GM19240 (cell line): ENCODE measurements around the gene DDX49.

Experiments used
- DNase-seq: peaks from one replicate; pipeline ENCODE4 v3.0.0; 2011; ENCODE audit warnings: low spot score; ENCODE audit not compliant: insufficient read length

Gene DDX49, protein sequence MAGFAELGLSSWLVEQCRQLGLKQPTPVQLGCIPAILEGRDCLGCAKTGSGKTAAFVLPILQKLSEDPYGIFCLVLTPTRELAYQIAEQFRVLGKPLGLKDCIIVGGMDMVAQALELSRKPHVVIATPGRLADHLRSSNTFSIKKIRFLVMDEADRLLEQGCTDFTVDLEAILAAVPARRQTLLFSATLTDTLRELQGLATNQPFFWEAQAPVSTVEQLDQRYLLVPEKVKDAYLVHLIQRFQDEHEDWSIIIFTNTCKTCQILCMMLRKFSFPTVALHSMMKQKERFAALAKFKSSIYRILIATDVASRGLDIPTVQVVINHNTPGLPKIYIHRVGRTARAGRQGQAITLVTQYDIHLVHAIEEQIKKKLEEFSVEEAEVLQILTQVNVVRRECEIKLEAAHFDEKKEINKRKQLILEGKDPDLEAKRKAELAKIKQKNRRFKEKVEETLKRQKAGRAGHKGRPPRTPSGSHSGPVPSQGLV

GRCh38 chr19:18919086-18919899 is at the start of gene DDX49, which contains the start of gene COPE:
TSS of gene DDX49 (plus strand) at chr19:18919715. CDS start at chr19:18919742, 27 bp downstream.
TSS of gene COPE (minus strand) at chr19:18919387. CDS start at chr19:18919348, 39 bp downstream.
- DNase-seq: peak; percentile 99

DNA sequence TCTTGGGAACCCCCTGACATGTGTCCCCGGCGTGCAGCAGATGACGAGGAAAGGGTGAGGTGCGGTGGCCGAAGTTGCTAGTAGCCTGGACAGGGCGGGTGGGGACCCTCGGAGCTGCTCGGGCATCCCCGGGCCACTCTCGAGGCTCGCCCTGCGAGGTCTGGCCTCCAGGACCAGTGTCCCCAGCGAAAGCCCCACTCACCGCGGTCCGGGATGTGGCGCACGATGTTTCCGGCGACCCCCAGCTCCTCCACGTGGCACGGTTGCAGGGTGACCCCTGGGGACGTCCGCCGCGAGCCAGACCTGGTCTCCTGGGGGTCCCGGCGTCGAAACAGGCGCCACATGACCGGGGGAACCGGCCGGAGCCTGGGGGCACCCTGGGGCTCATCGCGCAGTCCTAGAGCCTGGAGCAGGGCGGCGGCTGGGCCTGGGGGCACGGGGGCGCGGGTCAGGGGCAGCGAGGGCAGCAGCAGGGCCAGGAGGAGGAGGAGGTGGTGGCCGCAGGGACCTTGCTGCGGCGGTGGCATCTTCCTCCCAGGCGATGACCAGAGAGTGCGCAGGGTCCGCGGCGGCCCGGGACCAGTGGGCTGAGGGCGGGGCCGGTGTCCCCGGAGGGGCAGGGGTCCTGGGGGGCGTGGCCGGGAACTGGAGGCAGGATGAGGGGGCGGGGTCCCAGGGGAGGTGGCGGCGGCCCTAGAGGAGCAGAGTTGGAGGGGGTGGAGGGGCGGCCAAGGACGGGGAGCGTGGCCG is 49.6 kb upstream of the DDX49 start:
- DNase-seq: no peak

- DNase-seq: no peak
These were observed 48.9 kb upstream of the DDX49 start for GRCh38 chr19:18870531-18871172.

- no peak for DNase-seq
These were observed 48.0 kb upstream of the DDX49 start for GRCh38 chr19:18871543-18871942.

GRCh38 chr19:18875726-18876125 is 43.8 kb upstream of the DDX49 start:
- DNase-seq: no peak

- no peak for DNase-seq
These were observed 42.6 kb upstream of the DDX49 start for GRCh38 chr19:18876865-18877264.

DNA sequence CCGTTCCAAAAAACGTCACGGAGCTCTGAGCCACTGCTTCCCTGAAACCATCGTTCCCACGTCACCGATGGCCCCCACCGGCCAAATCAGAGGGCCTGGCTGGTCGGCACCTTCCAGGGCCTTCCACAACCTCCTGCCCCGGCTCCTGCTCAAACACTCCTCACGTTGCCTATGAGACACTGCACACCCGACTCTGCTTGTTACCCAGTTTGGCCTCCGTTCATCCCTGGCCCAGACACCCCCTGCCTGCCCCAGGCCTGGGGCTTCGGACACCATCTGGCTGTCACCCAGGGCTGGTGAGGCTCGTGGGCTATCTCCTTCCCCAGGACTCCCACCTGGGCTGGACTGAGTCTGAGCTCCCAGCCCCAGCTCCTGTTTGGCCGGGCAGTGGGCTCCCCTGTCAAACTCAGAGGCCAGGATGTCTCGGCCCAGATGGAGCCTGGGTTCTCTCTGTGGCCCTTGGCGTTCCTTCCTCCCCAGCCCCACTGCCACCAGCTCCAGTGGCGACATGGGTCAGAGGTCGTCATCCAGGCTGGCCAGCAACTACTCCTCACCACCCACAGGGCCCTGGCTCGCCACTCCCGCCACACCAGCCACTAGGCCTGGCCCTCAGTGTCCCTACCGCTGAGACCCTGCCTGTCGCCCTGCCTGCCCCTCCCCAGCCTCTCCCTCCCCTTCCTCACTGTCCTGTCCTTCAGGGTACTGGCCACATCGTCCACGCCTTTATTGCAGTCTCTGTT is 41.3 kb upstream of the DDX49 start:
- DNase-seq: no peak

- no peak for DNase-seq
These were observed 40.5 kb upstream of the DDX49 start for GRCh38 chr19:18878858-18879578.

GRCh38 chr19:18879579-18880373 is 39.7 kb upstream of the DDX49 start:
- DNase-seq: no peak

DNA sequence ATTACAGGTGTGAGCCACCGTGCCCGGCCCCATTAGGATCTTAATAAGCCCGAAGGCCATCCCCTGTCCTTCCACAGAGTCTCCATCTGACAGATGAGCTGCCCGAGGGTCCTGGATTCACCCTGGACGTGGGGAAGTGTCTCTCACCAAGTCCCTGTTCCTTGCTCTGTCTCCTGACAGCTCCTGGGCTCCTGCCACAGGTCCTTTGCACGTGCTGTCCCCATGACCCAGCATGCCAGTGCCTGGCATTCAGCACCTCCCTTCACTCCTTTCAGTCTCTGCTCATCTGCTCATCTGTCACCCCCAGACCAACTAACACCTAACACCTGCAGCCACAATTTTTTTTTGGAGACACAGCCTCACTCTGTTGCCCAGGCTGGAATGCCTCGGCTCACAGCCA is 38.0 kb upstream of the DDX49 start:
- DNase-seq: no peak

- DNase-seq: no peak
These were observed 35.8 kb upstream of the DDX49 start for GRCh38 chr19:18883526-18884304.

- no peak for DNase-seq
These were observed 32.5 kb upstream of the DDX49 start for GRCh38 chr19:18886972-18887371.

DNA sequence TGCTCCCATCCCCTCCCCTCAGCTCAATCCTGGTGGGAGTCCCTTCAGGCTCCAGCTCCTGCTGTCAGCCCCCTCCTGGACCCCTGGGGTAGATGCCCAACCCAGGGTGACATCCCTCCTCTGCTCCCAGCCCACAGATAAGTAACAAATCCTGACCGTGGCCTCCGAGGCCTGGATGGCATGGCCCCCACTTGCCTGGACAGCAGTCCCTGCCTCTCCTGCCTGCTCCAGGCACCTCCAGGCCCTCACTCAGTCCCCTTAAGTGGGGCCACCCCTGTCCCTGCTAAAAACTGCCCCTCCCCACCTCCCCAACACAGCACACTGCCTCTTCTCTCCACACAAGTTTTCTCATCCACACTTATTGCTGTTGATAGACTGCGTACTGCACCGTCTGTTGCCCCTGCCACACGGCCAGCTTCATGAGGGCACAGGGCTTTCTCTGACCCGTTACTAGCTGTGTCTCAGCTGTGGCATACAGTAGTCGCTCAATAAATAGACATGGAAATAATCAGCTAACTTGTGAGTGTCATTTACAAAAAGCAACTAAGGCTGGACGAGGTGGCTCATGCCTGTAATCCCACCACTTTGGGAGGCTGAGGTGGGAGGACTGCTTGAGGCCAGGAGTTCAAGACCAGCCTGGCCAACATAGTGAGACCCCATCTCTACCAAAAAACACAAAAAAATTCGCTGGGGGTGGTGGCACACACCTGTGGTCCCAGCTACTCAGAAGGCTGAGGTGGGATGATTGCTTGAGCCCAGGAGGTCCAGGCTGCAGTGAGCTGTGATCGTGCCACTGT is 29.4 kb upstream of the DDX49 start:
- DNase-seq: no peak

GRCh38 chr19:18893587-18894253 is 25.8 kb upstream of the DDX49 start:
- DNase-seq: no peak

DNA sequence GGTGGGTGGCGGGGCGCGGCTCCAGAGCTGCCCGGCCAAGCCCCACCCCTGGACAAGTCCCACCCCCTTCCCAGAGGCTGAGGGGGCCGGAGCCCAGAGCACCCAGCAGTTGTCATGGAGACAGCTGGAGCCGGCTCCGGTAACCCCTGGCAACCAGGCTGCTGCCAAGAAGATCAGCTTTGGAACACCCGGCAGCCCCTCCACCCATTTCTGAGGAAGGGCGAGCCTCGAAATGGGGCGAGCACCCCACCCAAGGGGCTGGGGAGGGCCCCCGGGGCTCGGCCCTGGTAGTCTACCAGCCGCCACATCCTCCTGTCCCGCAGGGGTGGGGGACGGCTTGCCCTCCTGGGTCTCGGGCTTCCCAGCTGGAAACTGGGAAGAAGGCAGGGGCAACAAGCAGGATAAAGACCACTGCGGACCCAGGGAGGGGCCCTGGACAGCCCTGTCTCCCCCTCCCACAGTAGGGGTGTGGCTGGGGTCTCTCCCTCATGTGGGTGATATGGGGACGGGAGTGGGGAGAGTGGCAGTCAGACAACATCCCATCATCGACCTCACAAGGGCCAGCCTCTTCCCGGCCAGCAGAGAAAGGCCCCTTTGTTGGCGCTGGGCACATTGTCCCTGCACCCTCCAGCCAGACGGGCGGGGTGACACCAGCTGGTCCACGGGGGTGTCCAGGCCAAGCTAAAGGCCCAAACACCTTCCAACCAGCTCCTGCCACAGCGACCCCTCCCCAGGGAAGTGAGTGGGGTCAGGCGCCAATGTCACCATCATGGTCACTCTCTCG is 25.1 kb upstream of the DDX49 start:
- DNase-seq: no peak
